Measurements from ENCODE around the gene BRSK1. TPM values are rescaled to one million over a fixed set of nuclear protein-coding genes. Genes with fewer than 3 reads are reported as not detected.

The BRSK1 gene
- total and polyA plus RNA-seq, 4 donors: 0.53 to 6.4 (median 1.5) TPM

DNA sequence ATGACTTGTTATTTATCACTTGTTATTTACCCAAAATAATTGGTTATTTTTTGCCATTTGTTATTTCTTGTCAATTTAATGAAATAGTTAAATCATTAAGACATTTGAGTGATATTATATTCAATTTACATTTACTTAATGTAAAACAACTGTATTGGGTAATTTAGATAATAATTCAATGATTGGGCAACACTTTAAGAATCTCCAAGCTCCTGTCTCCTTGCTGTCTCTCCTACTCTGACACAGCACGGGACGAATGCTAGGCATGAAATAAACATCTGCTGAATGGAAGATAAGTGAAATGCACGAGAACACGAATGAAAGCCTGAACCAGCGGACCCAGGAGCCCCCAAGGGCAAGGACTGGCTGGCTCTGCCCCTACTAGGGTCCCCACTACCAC is 19.3 kb upstream of the BRSK1 start:
- 83 to 94% methylated on average over 5 of the region's 5 CpGs for WGBS, 2 donors
- Histone ChIP-seq H3K27me3 (ENCODE audit: control insufficient read depth in 3 of 3, insufficient read depth in 3 of 3, low read length in 2 of 3) (no peaks in the 10 kb centered on the region), H3K36me3 (ENCODE audit: control insufficient read depth in 4 of 4, insufficient read depth in 4 of 4, low read length in 4 of 4) (peaks cover 0 to 7% (median 1%) of the 10 kb centered on the region in 4 donors), H3K9me3 (ENCODE audit: control insufficient read depth in 4 of 4, insufficient read depth in 3 of 4, low read length in 3 of 4) (no peaks in the 10 kb centered on the region), H3K27ac (ENCODE audit: low read depth in 1 of 2, low read length in 1 of 2) (no peak overlapping the region), H3K4me3 (no peak overlapping the region), H3K9ac (ENCODE audit: insufficient read depth in 1 of 2, low read length in 2 of 2) (no peak overlapping the region), H3K4me1 (ENCODE audit: control insufficient read depth in 5 of 5, insufficient read depth in 5 of 5, low read length in 5 of 5) (peaks cover 0 to 8% (median 3%) of the 10 kb centered on the region in 5 donors)
- DNase-seq: no peak
- no peak for ATAC-seq (ENCODE audit: insufficient read depth, low FRiP score)
- TF ChIP-seq, protein P1, sequence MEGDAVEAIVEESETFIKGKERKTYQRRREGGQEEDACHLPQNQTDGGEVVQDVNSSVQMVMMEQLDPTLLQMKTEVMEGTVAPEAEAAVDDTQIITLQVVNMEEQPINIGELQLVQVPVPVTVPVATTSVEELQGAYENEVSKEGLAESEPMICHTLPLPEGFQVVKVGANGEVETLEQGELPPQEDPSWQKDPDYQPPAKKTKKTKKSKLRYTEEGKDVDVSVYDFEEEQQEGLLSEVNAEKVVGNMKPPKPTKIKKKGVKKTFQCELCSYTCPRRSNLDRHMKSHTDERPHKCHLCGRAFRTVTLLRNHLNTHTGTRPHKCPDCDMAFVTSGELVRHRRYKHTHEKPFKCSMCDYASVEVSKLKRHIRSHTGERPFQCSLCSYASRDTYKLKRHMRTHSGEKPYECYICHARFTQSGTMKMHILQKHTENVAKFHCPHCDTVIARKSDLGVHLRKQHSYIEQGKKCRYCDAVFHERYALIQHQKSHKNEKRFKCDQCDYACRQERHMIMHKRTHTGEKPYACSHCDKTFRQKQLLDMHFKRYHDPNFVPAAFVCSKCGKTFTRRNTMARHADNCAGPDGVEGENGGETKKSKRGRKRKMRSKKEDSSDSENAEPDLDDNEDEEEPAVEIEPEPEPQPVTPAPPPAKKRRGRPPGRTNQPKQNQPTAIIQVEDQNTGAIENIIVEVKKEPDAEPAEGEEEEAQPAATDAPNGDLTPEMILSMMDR (IDR thresholded peaks at IDR 0.05; ENCODE audit: control extremely low read depth, extremely low read depth): no peak

DNA sequence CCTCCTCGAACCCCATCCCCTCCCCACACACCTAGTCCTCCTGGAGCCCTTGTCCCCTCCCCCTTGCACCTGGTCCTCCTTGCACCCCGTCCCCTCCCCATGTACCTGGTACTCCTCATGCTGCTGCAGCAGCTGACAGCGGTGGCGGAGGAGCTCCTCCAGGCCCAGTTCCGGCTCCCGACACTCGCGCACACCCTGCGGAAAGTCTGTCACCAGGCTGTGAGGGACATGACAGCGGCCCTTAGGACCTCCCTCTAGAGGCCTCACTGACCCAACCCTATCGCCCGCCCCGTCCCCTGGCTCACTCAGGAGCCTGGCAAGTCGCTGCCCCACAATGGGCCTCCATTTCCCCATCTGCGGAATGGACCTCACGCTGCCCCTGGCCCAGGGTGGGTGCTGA is 18.6 kb upstream of the BRSK1 start:
- Histone ChIP-seq H3K27ac (ENCODE audit: low read depth in 1 of 2, low read length in 1 of 2) (no peak overlapping the region), H3K9ac (ENCODE audit: insufficient read depth in 1 of 2, low read length in 2 of 2) (no peak overlapping the region), H3K4me3 (no peak overlapping the region), H3K27me3 (ENCODE audit: control insufficient read depth in 3 of 3, insufficient read depth in 3 of 3, low read length in 2 of 3) (no peaks in the 10 kb centered on the region), H3K36me3 (ENCODE audit: control insufficient read depth in 4 of 4, insufficient read depth in 4 of 4, low read length in 4 of 4) (peaks cover 0 to 7% (median 2%) of the 10 kb centered on the region in 4 donors), H3K4me1 (ENCODE audit: control insufficient read depth in 5 of 5, insufficient read depth in 5 of 5, low read length in 5 of 5) (peaks cover 0 to 1% (median 0%) of the 10 kb centered on the region in 5 donors), H3K9me3 (ENCODE audit: control insufficient read depth in 4 of 4, insufficient read depth in 3 of 4, low read length in 3 of 4) (no peaks in the 10 kb centered on the region)
- TF ChIP-seq, protein P1 (IDR thresholded peaks at IDR 0.05; ENCODE audit: control extremely low read depth, extremely low read depth): no peak
- no peak for ATAC-seq (ENCODE audit: insufficient read depth, low FRiP score)
- 93 to 95% methylated on average over 16 of the region's 16 CpGs for WGBS, 2 donors
- no peak for DNase-seq

DNA sequence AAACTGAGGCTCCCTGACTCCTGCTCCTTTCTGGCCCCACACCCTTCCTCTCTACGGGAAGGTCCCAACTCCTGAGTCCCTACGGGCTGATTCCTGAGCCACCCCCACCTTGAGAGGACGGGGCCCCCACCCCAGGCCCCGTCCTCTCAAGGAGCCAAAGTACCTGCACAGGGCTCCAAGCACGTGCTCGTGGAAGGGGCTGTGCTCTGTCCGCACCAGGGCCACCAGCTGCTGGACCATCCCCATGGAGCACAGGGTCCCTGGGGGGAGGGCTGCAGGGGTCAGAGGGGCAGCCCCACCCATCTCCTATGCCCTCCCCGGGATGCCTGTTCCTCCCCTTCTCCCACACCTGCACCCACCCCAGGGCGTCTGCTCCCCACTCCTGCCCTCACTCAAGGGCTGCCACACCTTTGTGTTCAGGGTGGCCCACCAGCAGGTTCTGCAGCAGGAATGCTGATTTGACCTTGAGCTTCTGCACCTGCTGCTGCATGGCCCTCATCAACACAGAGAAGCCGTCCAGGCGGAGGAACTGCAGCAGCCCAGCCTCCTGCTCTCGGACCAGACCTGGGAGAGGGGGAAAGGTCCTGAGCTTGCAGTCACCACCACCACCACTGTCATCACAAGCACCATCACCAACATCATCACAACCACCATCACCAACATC is 17.9 kb upstream of the BRSK1 start:
- TF ChIP-seq, protein P1 (IDR thresholded peaks at IDR 0.05; ENCODE audit: control extremely low read depth, extremely low read depth): no peak
- Histone ChIP-seq H3K27me3 (ENCODE audit: control insufficient read depth in 3 of 3, insufficient read depth in 3 of 3, low read length in 2 of 3) (no peaks in the 10 kb centered on the region), H3K36me3 (ENCODE audit: control insufficient read depth in 4 of 4, insufficient read depth in 4 of 4, low read length in 4 of 4) (peaks cover 0 to 11% (median 8%) of the 10 kb centered on the region in 4 donors), H3K27ac (ENCODE audit: low read depth in 1 of 2, low read length in 1 of 2) (no peak overlapping the region), H3K4me1 (ENCODE audit: control insufficient read depth in 5 of 5, insufficient read depth in 5 of 5, low read length in 5 of 5) (no peaks in the 10 kb centered on the region), H3K4me3 (no peak overlapping the region), H3K9me3 (ENCODE audit: control insufficient read depth in 4 of 4, insufficient read depth in 3 of 4, low read length in 3 of 4) (no peaks in the 10 kb centered on the region), H3K9ac (ENCODE audit: insufficient read depth in 1 of 2, low read length in 2 of 2) (no peak overlapping the region)
- DNase-seq (no peak), ATAC-seq (ENCODE audit: insufficient read depth, low FRiP score) (no peak)
- 94 to 95% methylated on average over 12 of the region's 12 CpGs for WGBS, 2 donors

DNA sequence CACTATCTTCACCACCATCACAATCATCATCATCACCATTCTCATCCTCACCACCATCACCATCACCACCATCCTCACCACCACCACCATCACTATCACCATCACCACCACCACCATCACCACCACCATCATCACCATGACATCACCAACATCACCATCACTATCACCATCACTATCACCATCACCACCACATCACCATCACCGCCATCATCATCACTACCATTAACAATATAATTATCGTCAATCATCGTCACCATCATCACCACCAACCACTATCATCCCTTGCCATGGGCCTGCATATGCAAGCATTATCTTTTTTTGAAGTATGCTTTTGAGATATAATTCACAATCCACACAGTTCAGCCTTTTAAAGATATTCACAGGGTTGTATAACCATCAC is 17.4 kb upstream of the BRSK1 start:
- no peak overlapping the region for H3K27ac ChIP-seq (ENCODE audit: low read depth in 1 of 2, low read length in 1 of 2)
- no peak overlapping the region for H3K4me3 ChIP-seq
- H3K36me3 ChIP-seq (ENCODE audit: control insufficient read depth in 4 of 4, insufficient read depth in 4 of 4, low read length in 4 of 4): peaks cover 0 to 12% (median 8%) of the 10 kb centered on the region in 4 donors
- no peak overlapping the region for H3K9ac ChIP-seq (ENCODE audit: insufficient read depth in 1 of 2, low read length in 2 of 2)
- 98% methylated on average over 3 of the region's 3 CpGs for WGBS, 2 donors
- H3K9me3 ChIP-seq (ENCODE audit: control insufficient read depth in 4 of 4, insufficient read depth in 3 of 4, low read length in 3 of 4): no peaks in the 10 kb centered on the region
- H3K27me3 ChIP-seq (ENCODE audit: control insufficient read depth in 3 of 3, insufficient read depth in 3 of 3, low read length in 2 of 3): no peaks in the 10 kb centered on the region
- ATAC-seq (ENCODE audit: insufficient read depth, low FRiP score) (no peak), DNase-seq (no peak)
- no peaks in the 10 kb centered on the region for H3K4me1 ChIP-seq (ENCODE audit: control insufficient read depth in 5 of 5, insufficient read depth in 5 of 5, low read length in 5 of 5)
- TF ChIP-seq, protein P1 (IDR thresholded peaks at IDR 0.05; ENCODE audit: control extremely low read depth, extremely low read depth): no peak

All from lung (tissue), 12 donors.